ENCODE measurements around the gene CHRM4.

Gene CHRM4

GRCh38 chr11:46421257-46421880 is 29.8 kb upstream of the CHRM4 start:
- no peak overlapping the region for H3K9ac ChIP-seq (ENCODE audit: low read depth in 1 of 2, low read length in 2 of 2)
- peaks cover 8 to 53% of the 10 kb centered on the region in 2 donors for H3K36me3 ChIP-seq (ENCODE audit: control insufficient read depth in 1 of 2, insufficient read depth in 2 of 2, low read length in 2 of 2)
- H3K27me3 ChIP-seq (ENCODE audit: control insufficient read depth in 1 of 2, insufficient read depth in 2 of 2, low read length in 2 of 2), result no peaks in the 10 kb centered on the region
- H3K4me1 ChIP-seq (ENCODE audit: control insufficient read depth in 1 of 2, insufficient read depth in 2 of 2, low read length in 2 of 2), result peaks cover 19 to 23% of the 10 kb centered on the region in 2 donors
- H3K4me3 ChIP-seq (ENCODE audit: low read depth in 1 of 2, low read length in 2 of 2), result no peak overlapping the region
- H3K9me3 ChIP-seq (ENCODE audit: control insufficient read depth in 1 of 2, low read length in 2 of 2), result no peaks in the 10 kb centered on the region
- H3K27ac ChIP-seq (ENCODE audit: low read depth, low read length), result no peak overlapping the region

DNA sequence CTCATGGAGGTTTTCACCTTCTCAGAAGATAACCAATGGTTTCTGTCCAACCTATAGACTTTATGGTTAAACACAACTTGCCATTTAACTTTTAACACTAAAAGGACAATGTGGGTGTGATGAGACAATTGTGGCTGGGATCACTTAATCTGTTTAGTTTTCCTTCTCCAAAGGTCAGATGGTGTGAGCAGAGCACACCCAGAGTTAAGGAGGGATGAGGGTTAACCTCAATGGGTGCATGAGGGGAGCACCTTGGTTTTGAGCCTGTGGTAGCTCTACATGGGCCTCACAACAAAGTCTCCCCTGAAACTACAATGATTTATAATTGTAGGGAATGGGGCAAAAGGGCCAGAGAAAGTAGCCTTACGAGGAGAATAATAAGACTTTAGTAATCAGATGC is 28.9 kb upstream of the CHRM4 start:
- peaks cover 21 to 26% of the 10 kb centered on the region in 2 donors for H3K4me1 ChIP-seq (ENCODE audit: control insufficient read depth in 1 of 2, insufficient read depth in 2 of 2, low read length in 2 of 2)
- no peaks in the 10 kb centered on the region for H3K9me3 ChIP-seq (ENCODE audit: control insufficient read depth in 1 of 2, low read length in 2 of 2)
- no peak overlapping the region for H3K4me3 ChIP-seq (ENCODE audit: low read depth in 1 of 2, low read length in 2 of 2)
- no peak overlapping the region for H3K9ac ChIP-seq (ENCODE audit: low read depth in 1 of 2, low read length in 2 of 2)
- no peaks in the 10 kb centered on the region for H3K27me3 ChIP-seq (ENCODE audit: control insufficient read depth in 1 of 2, insufficient read depth in 2 of 2, low read length in 2 of 2)
- peaks cover 14 to 57% of the 10 kb centered on the region in 2 donors for H3K36me3 ChIP-seq (ENCODE audit: control insufficient read depth in 1 of 2, insufficient read depth in 2 of 2, low read length in 2 of 2)
- H3K27ac ChIP-seq (ENCODE audit: low read depth, low read length), result no peak overlapping the region

DNA sequence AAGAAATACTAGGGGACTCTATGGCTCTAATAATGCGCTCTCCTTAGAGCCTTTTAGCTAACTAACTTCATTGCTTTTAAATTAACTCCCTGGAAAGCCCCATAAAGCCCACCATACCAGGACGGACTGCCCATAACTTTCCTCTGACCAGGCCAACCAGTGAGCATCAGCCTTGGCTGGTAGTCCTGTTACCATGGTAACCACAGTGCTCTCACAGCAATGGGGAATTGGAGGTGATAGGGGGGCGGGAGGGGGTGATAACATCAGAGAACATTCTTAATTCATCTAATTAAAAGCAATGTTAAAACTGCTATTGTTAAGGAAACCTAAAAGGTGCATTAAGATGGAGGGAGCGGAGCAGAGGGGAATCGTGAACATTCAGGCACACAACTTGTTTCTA is 27.2 kb upstream of the CHRM4 start:
- no peak overlapping the region for H3K4me3 ChIP-seq (ENCODE audit: low read depth in 1 of 2, low read length in 2 of 2)
- peaks cover 34 to 41% of the 10 kb centered on the region in 2 donors for H3K4me1 ChIP-seq (ENCODE audit: control insufficient read depth in 1 of 2, insufficient read depth in 2 of 2, low read length in 2 of 2)
- H3K9ac ChIP-seq (ENCODE audit: low read depth in 1 of 2, low read length in 2 of 2), result no peak overlapping the region
- no peaks in the 10 kb centered on the region for H3K9me3 ChIP-seq (ENCODE audit: control insufficient read depth in 1 of 2, low read length in 2 of 2)
- no peak overlapping the region for H3K27ac ChIP-seq (ENCODE audit: low read depth, low read length)
- no peaks in the 10 kb centered on the region for H3K27me3 ChIP-seq (ENCODE audit: control insufficient read depth in 1 of 2, insufficient read depth in 2 of 2, low read length in 2 of 2)
- H3K36me3 ChIP-seq (ENCODE audit: control insufficient read depth in 1 of 2, insufficient read depth in 2 of 2, low read length in 2 of 2), result peaks cover 21 to 63% of the 10 kb centered on the region in 2 donors

- Histone ChIP-seq H3K4me1 (ENCODE audit: control insufficient read depth in 1 of 2, insufficient read depth in 2 of 2, low read length in 2 of 2) (peaks cover 30 to 38% of the 10 kb centered on the region in 2 donors), H3K27me3 (ENCODE audit: control insufficient read depth in 1 of 2, insufficient read depth in 2 of 2, low read length in 2 of 2) (no peaks in the 10 kb centered on the region), H3K9ac (ENCODE audit: low read depth in 1 of 2, low read length in 2 of 2) (no peak overlapping the region), H3K4me3 (ENCODE audit: low read depth in 1 of 2, low read length in 2 of 2) (no peak overlapping the region), H3K36me3 (ENCODE audit: control insufficient read depth in 1 of 2, insufficient read depth in 2 of 2, low read length in 2 of 2) (peaks cover 22 to 61% of the 10 kb centered on the region in 2 donors), H3K27ac (ENCODE audit: low read depth, low read length) (no peak overlapping the region), H3K9me3 (ENCODE audit: control insufficient read depth in 1 of 2, low read length in 2 of 2) (no peaks in the 10 kb centered on the region)
Observed at GRCh38 chr11:46417711-46418110, 26.1 kb upstream of the CHRM4 start.

GRCh38 chr11:46414879-46415278 is 23.3 kb upstream of the CHRM4 start:
- H3K27ac ChIP-seq (ENCODE audit: low read depth, low read length), result no peak overlapping the region
- H3K36me3 ChIP-seq (ENCODE audit: control insufficient read depth in 1 of 2, insufficient read depth in 2 of 2, low read length in 2 of 2), result peaks cover 23 to 51% of the 10 kb centered on the region in 2 donors
- peaks cover 14 to 18% of the 10 kb centered on the region in 2 donors for H3K4me1 ChIP-seq (ENCODE audit: control insufficient read depth in 1 of 2, insufficient read depth in 2 of 2, low read length in 2 of 2)
- H3K9ac ChIP-seq (ENCODE audit: low read depth in 1 of 2, low read length in 2 of 2), result no peak overlapping the region
- no peaks in the 10 kb centered on the region for H3K27me3 ChIP-seq (ENCODE audit: control insufficient read depth in 1 of 2, insufficient read depth in 2 of 2, low read length in 2 of 2)
- no peaks in the 10 kb centered on the region for H3K9me3 ChIP-seq (ENCODE audit: control insufficient read depth in 1 of 2, low read length in 2 of 2)
- H3K4me3 ChIP-seq (ENCODE audit: low read depth in 1 of 2, low read length in 2 of 2), result no peak overlapping the region

GRCh38 chr11:46414466-46414796 is 22.9 kb upstream of the CHRM4 start:
- Histone ChIP-seq H3K9ac (ENCODE audit: low read depth in 1 of 2, low read length in 2 of 2) (no peak overlapping the region), H3K27ac (ENCODE audit: low read depth, low read length) (no peak overlapping the region), H3K36me3 (ENCODE audit: control insufficient read depth in 1 of 2, insufficient read depth in 2 of 2, low read length in 2 of 2) (peaks cover 26 to 51% of the 10 kb centered on the region in 2 donors), H3K4me1 (ENCODE audit: control insufficient read depth in 1 of 2, insufficient read depth in 2 of 2, low read length in 2 of 2) (peaks cover 14 to 18% of the 10 kb centered on the region in 2 donors), H3K9me3 (ENCODE audit: control insufficient read depth in 1 of 2, low read length in 2 of 2) (no peaks in the 10 kb centered on the region), H3K27me3 (ENCODE audit: control insufficient read depth in 1 of 2, insufficient read depth in 2 of 2, low read length in 2 of 2) (no peaks in the 10 kb centered on the region), H3K4me3 (ENCODE audit: low read depth in 1 of 2, low read length in 2 of 2) (no peak overlapping the region)

- H3K9me3 ChIP-seq (ENCODE audit: control insufficient read depth in 1 of 2, low read length in 2 of 2), result no peaks in the 10 kb centered on the region
- peaks cover 30 to 54% of the 10 kb centered on the region in 2 donors for H3K36me3 ChIP-seq (ENCODE audit: control insufficient read depth in 1 of 2, insufficient read depth in 2 of 2, low read length in 2 of 2)
- H3K27me3 ChIP-seq (ENCODE audit: control insufficient read depth in 1 of 2, insufficient read depth in 2 of 2, low read length in 2 of 2), result no peaks in the 10 kb centered on the region
- H3K4me1 ChIP-seq (ENCODE audit: control insufficient read depth in 1 of 2, insufficient read depth in 2 of 2, low read length in 2 of 2), result peaks cover 14 to 18% of the 10 kb centered on the region in 2 donors
- H3K4me3 ChIP-seq (ENCODE audit: low read depth in 1 of 2, low read length in 2 of 2), result no peak overlapping the region
- H3K27ac ChIP-seq (ENCODE audit: low read depth, low read length), result no peak overlapping the region
- H3K9ac ChIP-seq (ENCODE audit: low read depth in 1 of 2, low read length in 2 of 2), result no peak overlapping the region
Observed at GRCh38 chr11:46413760-46414465, 22.3 kb upstream of the CHRM4 start.

DNA sequence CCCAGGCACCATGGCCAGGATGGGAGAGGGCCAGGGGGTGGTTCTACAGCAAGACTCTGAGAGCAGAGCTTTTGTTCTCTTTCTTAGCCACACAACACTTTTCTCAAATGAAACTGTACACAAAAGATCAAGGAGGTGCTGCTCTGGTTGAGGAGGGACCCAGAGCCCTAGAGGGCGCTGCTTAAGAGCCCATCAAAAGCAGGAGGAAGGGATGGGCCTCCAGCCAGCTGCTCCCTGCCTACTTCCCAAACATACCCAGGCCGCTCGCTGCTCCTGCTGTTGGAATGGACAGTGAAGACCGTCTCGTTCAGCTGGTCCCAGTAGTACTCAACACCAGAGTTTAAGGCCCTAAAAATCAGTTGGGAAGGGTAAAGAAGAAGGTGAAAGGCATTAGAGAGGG is 18.4 kb upstream of the CHRM4 start:
- Histone ChIP-seq H3K27ac (ENCODE audit: low read depth, low read length) (no peak overlapping the region), H3K9ac (ENCODE audit: low read depth in 1 of 2, low read length in 2 of 2) (no peak overlapping the region), H3K4me1 (ENCODE audit: control insufficient read depth in 1 of 2, insufficient read depth in 2 of 2, low read length in 2 of 2) (peaks cover 7 to 11% of the 10 kb centered on the region in 2 donors), H3K36me3 (ENCODE audit: control insufficient read depth in 1 of 2, insufficient read depth in 2 of 2, low read length in 2 of 2) (peaks cover 36 to 47% of the 10 kb centered on the region in 2 donors), H3K4me3 (ENCODE audit: low read depth in 1 of 2, low read length in 2 of 2) (no peak overlapping the region), H3K9me3 (ENCODE audit: control insufficient read depth in 1 of 2, low read length in 2 of 2) (no peaks in the 10 kb centered on the region), H3K27me3 (ENCODE audit: control insufficient read depth in 1 of 2, insufficient read depth in 2 of 2, low read length in 2 of 2) (no peaks in the 10 kb centered on the region)

DNA sequence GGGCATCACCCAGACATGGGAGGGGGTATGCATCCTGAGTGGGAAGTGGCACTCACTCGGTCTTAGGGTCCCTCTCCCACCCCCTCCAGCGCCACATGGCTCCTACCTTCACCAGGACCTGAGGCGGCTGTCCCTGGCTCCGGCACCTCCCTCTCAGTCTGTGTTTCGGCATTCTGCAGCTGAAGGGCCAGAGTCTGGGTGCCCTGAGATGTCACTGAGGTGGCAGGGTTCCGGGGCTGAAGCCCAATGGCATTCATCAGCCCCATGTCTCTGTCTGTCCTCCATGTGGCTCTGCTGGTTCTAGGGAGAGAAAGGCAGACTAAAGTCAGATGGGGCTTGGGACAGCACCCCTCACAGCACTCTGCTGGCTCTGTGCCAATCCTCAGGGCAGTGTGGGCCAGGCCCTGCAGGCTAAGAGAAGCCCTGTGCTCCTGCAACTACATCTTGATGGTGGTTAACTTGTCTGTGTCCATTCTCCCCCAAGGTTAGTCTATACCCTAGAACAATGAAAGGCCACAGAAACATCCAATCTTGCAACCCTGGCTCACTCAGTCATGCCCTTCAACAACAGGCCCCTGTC is 16.9 kb upstream of the CHRM4 start:
- Histone ChIP-seq H3K27ac (ENCODE audit: low read depth, low read length) (no peak overlapping the region), H3K4me3 (ENCODE audit: low read depth in 1 of 2, low read length in 2 of 2) (no peak overlapping the region), H3K9ac (ENCODE audit: low read depth in 1 of 2, low read length in 2 of 2) (no peak overlapping the region), H3K36me3 (ENCODE audit: control insufficient read depth in 1 of 2, insufficient read depth in 2 of 2, low read length in 2 of 2) (peaks cover 34 to 49% of the 10 kb centered on the region in 2 donors), H3K9me3 (ENCODE audit: control insufficient read depth in 1 of 2, low read length in 2 of 2) (no peaks in the 10 kb centered on the region), H3K27me3 (ENCODE audit: control insufficient read depth in 1 of 2, insufficient read depth in 2 of 2, low read length in 2 of 2) (no peaks in the 10 kb centered on the region), H3K4me1 (ENCODE audit: control insufficient read depth in 1 of 2, insufficient read depth in 2 of 2, low read length in 2 of 2) (no peaks in the 10 kb centered on the region)

GRCh38 chr11:46407635-46408034 is 16.1 kb upstream of the CHRM4 start:
- H3K9me3 ChIP-seq (ENCODE audit: control insufficient read depth in 1 of 2, low read length in 2 of 2), result no peaks in the 10 kb centered on the region
- no peak overlapping the region for H3K27ac ChIP-seq (ENCODE audit: low read depth, low read length)
- H3K9ac ChIP-seq (ENCODE audit: low read depth in 1 of 2, low read length in 2 of 2), result no peak overlapping the region
- H3K27me3 ChIP-seq (ENCODE audit: control insufficient read depth in 1 of 2, insufficient read depth in 2 of 2, low read length in 2 of 2), result no peaks in the 10 kb centered on the region
- H3K4me1 ChIP-seq (ENCODE audit: control insufficient read depth in 1 of 2, insufficient read depth in 2 of 2, low read length in 2 of 2), result no peaks in the 10 kb centered on the region
- no peak overlapping the region for H3K4me3 ChIP-seq (ENCODE audit: low read depth in 1 of 2, low read length in 2 of 2)
- H3K36me3 ChIP-seq (ENCODE audit: control insufficient read depth in 1 of 2, insufficient read depth in 2 of 2, low read length in 2 of 2), result peaks cover 37 to 58% of the 10 kb centered on the region in 2 donors
